ENCODE results near the gene TAS2R43.
"Not testable (repeated sequence)": the region's sequence is repeated elsewhere in the genome, so short reads cannot be mapped to it uniquely, and the experiment has no call there.

Gene TAS2R43

GRCh38 chr12:11059784-11060183 lies 32.3 kb downstream of the TAS2R43 start:
- no peaks in the 10 kb centered on the region for H3K79me2 ChIP-seq (ENCODE audit: control insufficient read depth, insufficient read depth, low read length, poor library complexity)
- no peak overlapping the region for H3K23ac ChIP-seq (ENCODE audit: low read length)
- no peak overlapping the region for H3K9ac ChIP-seq (ENCODE audit: low read length)
- no peak overlapping the region for H3K4ac ChIP-seq (ENCODE audit: low read depth, low read length)
- H2BK5ac ChIP-seq (ENCODE audit: low read depth, low read length, poor library complexity) = no peak overlapping the region
- H3K79me1 ChIP-seq (ENCODE audit: low read length) = no peaks in the 10 kb centered on the region
- no peak overlapping the region for H2AK5ac ChIP-seq (ENCODE audit: low read length)
- no peak overlapping the region for H3K4me2 ChIP-seq (ENCODE audit: low read length)
- no peak overlapping the region for H4K8ac ChIP-seq (ENCODE audit: low read depth, low read length)
- DNase-seq = no peak
- no peak overlapping the region for H2BK12ac ChIP-seq (ENCODE audit: low read length)
- no peaks in the 10 kb centered on the region for H3K36me3 ChIP-seq (ENCODE audit: control insufficient read depth in 1 of 2, insufficient read depth in 2 of 2, low read length in 2 of 2)
- H3K27ac ChIP-seq (ENCODE audit: low read depth, low read length) = no peak overlapping the region
- H3K18ac ChIP-seq (ENCODE audit: low read length) = no peak overlapping the region
- H4K12ac ChIP-seq (ENCODE audit: low read depth, low read length) = no peak overlapping the region
- H3K27me3 ChIP-seq (ENCODE audit: insufficient read depth, low read length) = no peaks in the 10 kb centered on the region
- H2BK120ac ChIP-seq (ENCODE audit: insufficient read depth, low read length, poor library complexity) = no peak overlapping the region
- H3K14ac ChIP-seq (ENCODE audit: low read length) = no peak overlapping the region
- no peaks in the 10 kb centered on the region for H3K9me3 ChIP-seq (ENCODE audit: insufficient read depth, low read depth, low read length)
- no peaks in the 10 kb centered on the region for H3K4me1 ChIP-seq (ENCODE audit: control insufficient read depth in 1 of 2, insufficient read depth in 2 of 2, low read length in 2 of 2)
- no peak overlapping the region for H4K91ac ChIP-seq (ENCODE audit: low read depth, low read length)
- H3K4me3 ChIP-seq (ENCODE audit: low read depth, low read length) = no peak overlapping the region
- H2AFZ ChIP-seq (ENCODE audit: insufficient read depth, low read length, poor library complexity) = no peak overlapping the region

- Histone ChIP-seq H3K79me2 (ENCODE audit: control insufficient read depth, insufficient read depth, low read length, poor library complexity) (no peaks in the 10 kb centered on the region), H3K9ac (ENCODE audit: low read length) (no peak overlapping the region), H3K27ac (ENCODE audit: low read depth, low read length) (no peak overlapping the region), H3K4ac (ENCODE audit: low read depth, low read length) (no peak overlapping the region), H3K4me1 (ENCODE audit: control insufficient read depth in 1 of 2, insufficient read depth in 2 of 2, low read length in 2 of 2) (no peaks in the 10 kb centered on the region), H2AFZ (ENCODE audit: insufficient read depth, low read length, poor library complexity) (no peak overlapping the region), H3K4me3 (ENCODE audit: low read depth, low read length) (no peak overlapping the region), H3K23ac (ENCODE audit: low read length) (no peak overlapping the region), H2BK120ac (ENCODE audit: insufficient read depth, low read length, poor library complexity) (no peak overlapping the region), H3K79me1 (ENCODE audit: low read length) (no peaks in the 10 kb centered on the region), H2BK5ac (ENCODE audit: low read depth, low read length, poor library complexity) (no peak overlapping the region), H3K36me3 (ENCODE audit: control insufficient read depth in 1 of 2, insufficient read depth in 2 of 2, low read length in 2 of 2) (no peaks in the 10 kb centered on the region), H4K8ac (ENCODE audit: low read depth, low read length) (no peak overlapping the region), H3K27me3 (ENCODE audit: insufficient read depth, low read length) (no peaks in the 10 kb centered on the region), H2AK5ac (ENCODE audit: low read length) (no peak overlapping the region), H3K18ac (ENCODE audit: low read length) (no peak overlapping the region), H4K12ac (ENCODE audit: low read depth, low read length) (no peak overlapping the region), H3K14ac (ENCODE audit: low read length) (no peak overlapping the region), H4K91ac (ENCODE audit: low read depth, low read length) (no peak overlapping the region), H3K9me3 (ENCODE audit: insufficient read depth, low read depth, low read length) (no peaks in the 10 kb centered on the region), H3K4me2 (ENCODE audit: low read length) (no peak overlapping the region), H2BK12ac (ENCODE audit: low read length) (no peak overlapping the region)
- no peak for DNase-seq
- no CpG with 5 or more reads among the region's 3 CpGs for WGBS (ENCODE audit: extremely low coverage, insufficient coverage, insufficient read length)
Measured at GRCh38 chr12:11059041-11059440, 33.1 kb downstream of the TAS2R43 start.

GRCh38 chr12:11055306-11055705 lies 36.8 kb downstream of the TAS2R43 start:
- Histone ChIP-seq H3K27ac (ENCODE audit: low read depth, low read length) (no peak overlapping the region), H3K79me2 (ENCODE audit: control insufficient read depth, insufficient read depth, low read length, poor library complexity) (no peaks in the 10 kb centered on the region), H3K9me3 (ENCODE audit: insufficient read depth, low read depth, low read length) (peaks cover 2% of the 10 kb centered on the region), H4K8ac (ENCODE audit: low read depth, low read length) (no peak overlapping the region), H3K4me1 (ENCODE audit: control insufficient read depth in 1 of 2, insufficient read depth in 2 of 2, low read length in 2 of 2) (no peaks in the 10 kb centered on the region), H4K12ac (ENCODE audit: low read depth, low read length) (no peak overlapping the region), H2AFZ (ENCODE audit: insufficient read depth, low read length, poor library complexity) (no peak overlapping the region), H3K4ac (ENCODE audit: low read depth, low read length) (no peak overlapping the region), H3K4me3 (ENCODE audit: low read depth, low read length) (no peak overlapping the region), H2AK5ac (ENCODE audit: low read length) (no peak overlapping the region), H3K36me3 (ENCODE audit: control insufficient read depth in 1 of 2, insufficient read depth in 2 of 2, low read length in 2 of 2) (peaks cover 0 to 4% of the 10 kb centered on the region in 2 experiments), H3K4me2 (ENCODE audit: low read length) (no peak overlapping the region), H3K79me1 (ENCODE audit: low read length) (no peaks in the 10 kb centered on the region), H3K27me3 (ENCODE audit: insufficient read depth, low read length) (no peaks in the 10 kb centered on the region), H2BK120ac (ENCODE audit: insufficient read depth, low read length, poor library complexity) (no peak overlapping the region), H3K23ac (ENCODE audit: low read length) (no peak overlapping the region), H2BK5ac (ENCODE audit: low read depth, low read length, poor library complexity) (no peak overlapping the region), H3K18ac (ENCODE audit: low read length) (no peak overlapping the region), H3K9ac (ENCODE audit: low read length) (no peak overlapping the region), H4K91ac (ENCODE audit: low read depth, low read length) (no peak overlapping the region), H3K14ac (ENCODE audit: low read length) (no peak overlapping the region), H2BK12ac (ENCODE audit: low read length) (no peak overlapping the region)
- WGBS (ENCODE audit: extremely low coverage, insufficient coverage, insufficient read length) = no CpG with 5 or more reads among the region's 2 CpGs
- no peak for DNase-seq

- not testable (repeated sequence) for H3K4ac ChIP-seq (ENCODE audit: low read depth, low read length); H2AK5ac ChIP-seq (ENCODE audit: low read length); H3K18ac ChIP-seq (ENCODE audit: low read length); H3K9me3 ChIP-seq (ENCODE audit: insufficient read depth, low read depth, low read length); H4K91ac ChIP-seq (ENCODE audit: low read depth, low read length); H3K36me3 ChIP-seq (ENCODE audit: control insufficient read depth in 1 of 2, insufficient read depth in 2 of 2, low read length in 2 of 2); H3K79me2 ChIP-seq (ENCODE audit: control insufficient read depth, insufficient read depth, low read length, poor library complexity); H3K9ac ChIP-seq (ENCODE audit: low read length); H2AFZ ChIP-seq (ENCODE audit: insufficient read depth, low read length, poor library complexity); H3K14ac ChIP-seq (ENCODE audit: low read length); H3K23ac ChIP-seq (ENCODE audit: low read length); H3K4me3 ChIP-seq (ENCODE audit: low read depth, low read length); H3K4me1 ChIP-seq (ENCODE audit: control insufficient read depth in 1 of 2, insufficient read depth in 2 of 2, low read length in 2 of 2); H2BK120ac ChIP-seq (ENCODE audit: insufficient read depth, low read length, poor library complexity); DNase-seq; H2BK12ac ChIP-seq (ENCODE audit: low read length); H3K27ac ChIP-seq (ENCODE audit: low read depth, low read length); H4K8ac ChIP-seq (ENCODE audit: low read depth, low read length); H3K79me1 ChIP-seq (ENCODE audit: low read length); H3K27me3 ChIP-seq (ENCODE audit: insufficient read depth, low read length); H4K12ac ChIP-seq (ENCODE audit: low read depth, low read length); H2BK5ac ChIP-seq (ENCODE audit: low read depth, low read length, poor library complexity); H3K4me2 ChIP-seq (ENCODE audit: low read length)
- no CpG with 5 or more reads among the region's 7 CpGs for WGBS (ENCODE audit: extremely low coverage, insufficient coverage, insufficient read length)
Measured at GRCh38 chr12:11049806-11050531, 42.1 kb downstream of the TAS2R43 start.

All from trophoblast cell (in vitro differentiated cells and primary cell).